ENCODE measurements around the gene SLC26A4. TPM values are rescaled to one million over a fixed set of nuclear protein-coding genes. Genes with fewer than 3 reads are reported as not detected.

Gene SLC26A4
- total RNA-seq, 1 experiment from 2014 or later = 0.33 TPM

DNA sequence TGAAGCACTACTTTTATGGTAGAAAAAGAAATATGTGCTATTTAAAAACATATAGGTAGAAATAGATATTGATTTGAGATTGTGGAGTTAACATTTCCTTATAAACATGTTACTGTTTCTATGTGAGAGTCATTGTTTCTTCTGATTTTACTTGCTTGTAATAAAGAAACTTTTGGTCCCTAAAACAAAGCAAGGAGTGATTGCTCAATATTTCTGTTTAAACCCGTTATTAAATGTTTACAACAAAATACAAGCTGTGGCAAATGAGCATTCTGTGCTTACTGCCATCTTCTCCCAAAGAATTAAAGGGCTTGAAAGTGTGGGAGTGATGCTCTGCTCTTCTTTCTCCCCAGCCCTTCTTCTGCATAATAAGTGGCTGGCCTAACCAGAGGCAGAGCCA lies 60.7 kb downstream of the SLC26A4 start:
- Histone ChIP-seq H3K27ac (ENCODE audit: insufficient read length, low read depth, low read length) (no peak overlapping the region), H2BK15ac (ENCODE audit: low read depth, low read length) (no peak overlapping the region), H3K23me2 (ENCODE audit: insufficient read length, low read depth, low read length, poor library complexity, severe bottlenecking) (no peaks in the 10 kb centered on the region), H3K27me3 (ENCODE audit: insufficient read depth, low read length) (no peaks in the 10 kb centered on the region; the same call in 1 of the 2 replicates), H3K4ac (ENCODE audit: low read depth, low read length) (no peak overlapping the region), H3K9ac (ENCODE audit: extremely low read depth, insufficient read length, low read length) (no peak overlapping the region), H2AFZ (ENCODE audit: low read length) (no peak overlapping the region), H4K91ac (ENCODE audit: insufficient read length, low read depth, low read length) (no peak overlapping the region), H2BK120ac (ENCODE audit: low read depth, low read length, poor library complexity, severe bottlenecking) (no peak overlapping the region), H3K23ac (ENCODE audit: insufficient read length, low read depth, low read length) (no peak overlapping the region), H3K4me2 (ENCODE audit: insufficient read depth, insufficient read length, low read length) (no peak overlapping the region), H2BK20ac (ENCODE audit: low read depth, low read length, poor library complexity, severe bottlenecking) (no peak overlapping the region), H2BK5ac (ENCODE audit: insufficient read length, low read length) (no peak overlapping the region), H3T11ph (ENCODE audit: low read length) (no peak overlapping the region), H3K79me2 (ENCODE audit: insufficient read depth, low read length) (no peaks in the 10 kb centered on the region), H3K56ac (ENCODE audit: insufficient read length, low read depth, low read length) (no peak overlapping the region), H3K18ac (ENCODE audit: insufficient read length, low read depth, low read length) (no peak overlapping the region), H4K20me1 (ENCODE audit: control insufficient read depth, insufficient read depth, insufficient read length) (no peaks in the 10 kb centered on the region), H2BK12ac (ENCODE audit: insufficient read length, low read depth, low read length) (no peak overlapping the region), H3K14ac (ENCODE audit: insufficient read depth, low read length) (no peak overlapping the region), H4K8ac (replicated peaks; ENCODE audit: insufficient read length, low read depth, low read length) (no peak overlapping the region), H4K5ac (ENCODE audit: insufficient read length, low read depth, low read length) (no peak overlapping the region), H3K9me3 (ENCODE audit: control insufficient read depth, low read depth, low read length) (no peaks in the 10 kb centered on the region), H2AK5ac (ENCODE audit: insufficient read length, low read length) (no peak overlapping the region), H3K4me1 (ENCODE audit: insufficient read depth, low read length) (no peaks in the 10 kb centered on the region), H3K79me1 (ENCODE audit: insufficient read depth, low read depth, low read length, poor library complexity, severe bottlenecking) (no peaks in the 10 kb centered on the region)
- Mint-ChIP-seq H3K27ac (no peak overlapping the region), H3K9me3 (no peaks in the 10 kb centered on the region), H3K4me3 (no peak overlapping the region), H3K27me3 (ENCODE audit: low read depth) (no peaks in the 10 kb centered on the region), H3K4me1 (peaks cover 0 to 8% of the 10 kb centered on the region in 2 experiments; a peak in 1 of 4 replicates), H3K36me3 (ENCODE audit: insufficient read depth in 1 of 3, low read depth in 3 of 3) (no peaks in the 10 kb centered on the region)
- no peak for DNase-seq
- TF ChIP-seq, protein P1, sequence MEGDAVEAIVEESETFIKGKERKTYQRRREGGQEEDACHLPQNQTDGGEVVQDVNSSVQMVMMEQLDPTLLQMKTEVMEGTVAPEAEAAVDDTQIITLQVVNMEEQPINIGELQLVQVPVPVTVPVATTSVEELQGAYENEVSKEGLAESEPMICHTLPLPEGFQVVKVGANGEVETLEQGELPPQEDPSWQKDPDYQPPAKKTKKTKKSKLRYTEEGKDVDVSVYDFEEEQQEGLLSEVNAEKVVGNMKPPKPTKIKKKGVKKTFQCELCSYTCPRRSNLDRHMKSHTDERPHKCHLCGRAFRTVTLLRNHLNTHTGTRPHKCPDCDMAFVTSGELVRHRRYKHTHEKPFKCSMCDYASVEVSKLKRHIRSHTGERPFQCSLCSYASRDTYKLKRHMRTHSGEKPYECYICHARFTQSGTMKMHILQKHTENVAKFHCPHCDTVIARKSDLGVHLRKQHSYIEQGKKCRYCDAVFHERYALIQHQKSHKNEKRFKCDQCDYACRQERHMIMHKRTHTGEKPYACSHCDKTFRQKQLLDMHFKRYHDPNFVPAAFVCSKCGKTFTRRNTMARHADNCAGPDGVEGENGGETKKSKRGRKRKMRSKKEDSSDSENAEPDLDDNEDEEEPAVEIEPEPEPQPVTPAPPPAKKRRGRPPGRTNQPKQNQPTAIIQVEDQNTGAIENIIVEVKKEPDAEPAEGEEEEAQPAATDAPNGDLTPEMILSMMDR (conservative IDR thresholded peaks at IDR 0.05) = no peak
- no CpG with 5 or more reads among the region's 1 CpG for WGBS (ENCODE audit: extremely low coverage, insufficient read length, low lambda C conversion rate)

Data from H9 (cell line).